ENCODE measurements around the gene TAF5. TPM values are rescaled to one million over a fixed set of nuclear protein-coding genes. Genes with fewer than 3 reads are reported as not detected.

TAF5 gene
- total and polyA plus RNA-seq, 2 donors (not counting 3 experiments of a cell fraction or from before 2014, with no cell fraction given) = 2.4 to 5.8 TPM

DNA sequence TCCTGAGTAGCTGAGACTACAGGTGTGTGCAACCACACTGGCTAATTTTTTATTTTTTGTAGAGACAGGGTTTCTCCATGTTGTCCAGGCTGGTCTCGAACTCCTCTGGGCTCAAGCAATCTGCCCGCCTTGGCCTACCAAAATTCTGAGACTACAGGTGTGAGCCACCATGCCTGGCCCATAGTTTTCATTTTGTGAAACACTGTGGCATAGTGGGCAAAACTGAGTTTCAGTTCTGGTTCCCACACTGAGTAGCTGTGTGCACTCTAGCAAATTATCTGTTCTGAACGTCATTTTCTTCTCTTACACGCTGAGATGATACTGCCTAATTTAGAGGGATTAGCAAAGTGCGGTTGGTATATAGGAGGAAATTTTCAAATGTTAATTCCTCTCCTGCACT lies 15.0 kb downstream of the TAF5 start:
- Histone ChIP-seq H3K9ac (replicated peaks; ENCODE audit: extremely low read depth, insufficient read depth, low read length) (no peak overlapping the region), H3K27ac (ENCODE audit: insufficient read depth, low read depth, low read length) (no peak overlapping the region), H3K27me3 (ENCODE audit: control insufficient read depth in 2 of 2, insufficient read depth in 2 of 2, low read length in 2 of 2) (no peaks in the 10 kb centered on the region), H3K9me1 (replicated peaks; ENCODE audit: control insufficient read depth, extremely low read depth, insufficient read depth, low read length) (no peaks in the 10 kb centered on the region), H2AFZ (ENCODE audit: low read depth, low read length) (no peak overlapping the region), H3K4me2 (ENCODE audit: insufficient read depth, low read length) (no peak overlapping the region), H3K79me2 (ENCODE audit: control insufficient read depth, insufficient read depth, low read length) (no peaks in the 10 kb centered on the region), H3K4me1 (ENCODE audit: control insufficient read depth, extremely low read depth, insufficient read depth, low read length) (no peaks in the 10 kb centered on the region), H3K36me3 (ENCODE audit: control insufficient read depth in 2 of 2, extremely low read depth in 1 of 2, insufficient read depth in 2 of 2, low read length in 2 of 2) (peaks cover 2% of the 10 kb centered on the region in 2 experiments), H3K4me3 (replicated peaks in 1 of 3; ENCODE audit: insufficient read depth in 1 of 3, low read depth in 1 of 3, low read length in 3 of 3) (no peak overlapping the region), H3K9me3 (replicated peaks; ENCODE audit: control insufficient read depth, insufficient read depth, low read length) (no peaks in the 10 kb centered on the region), H4K20me1 (replicated peaks; ENCODE audit: control insufficient read depth, extremely low read depth, insufficient read depth, low read length) (no peaks in the 10 kb centered on the region)
- no TSS peak for BruUV-seq (replicated peaks)
- dilution Hi-C loops (cut with MboI; ENCODE audit: extremely low pct_ligation_motif_present, low sequenced_read_pairs) = no loop called here
- FAIRE-seq = no peak
- intact Hi-C loops (cut with micrococcal nuclease) = no loop called here
- TF ChIP-seq FOS (IDR thresholded peaks at IDR 0.05; ENCODE audit: borderline replicate concordance, insufficient read depth, low read length) = no peak
- TF ChIP-seq POLR2A (IDR thresholded peaks at IDR 0.05; ENCODE audit: low read depth, low read length) = no peak
- TF ChIP-seq GATA2 (IDR thresholded peaks at IDR 0.05; ENCODE audit: insufficient read depth, insufficient read length, low read depth, low read length) = no peak
- TF ChIP-seq, protein P1, sequence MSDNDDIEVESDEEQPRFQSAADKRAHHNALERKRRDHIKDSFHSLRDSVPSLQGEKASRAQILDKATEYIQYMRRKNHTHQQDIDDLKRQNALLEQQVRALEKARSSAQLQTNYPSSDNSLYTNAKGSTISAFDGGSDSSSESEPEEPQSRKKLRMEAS (IDR thresholded peaks at IDR 0.05; ENCODE audit: insufficient read depth, insufficient read length) = no peak
- TF ChIP-seq POLR2AphosphoS5 (IDR thresholded peaks at IDR 0.05; ENCODE audit: insufficient read depth, low read depth, low read length) = no peak
- no peak for TF ChIP-seq EZH2 (IDR thresholded peaks at IDR 0.05; ENCODE audit: borderline replicate concordance, low read depth, low read length, severe bottlenecking)
- TF ChIP-seq JUN (IDR thresholded peaks at IDR 0.05; ENCODE audit: borderline replicate concordance, insufficient read depth, insufficient read length, low read depth) = no peak
- TF ChIP-seq, protein P2, sequence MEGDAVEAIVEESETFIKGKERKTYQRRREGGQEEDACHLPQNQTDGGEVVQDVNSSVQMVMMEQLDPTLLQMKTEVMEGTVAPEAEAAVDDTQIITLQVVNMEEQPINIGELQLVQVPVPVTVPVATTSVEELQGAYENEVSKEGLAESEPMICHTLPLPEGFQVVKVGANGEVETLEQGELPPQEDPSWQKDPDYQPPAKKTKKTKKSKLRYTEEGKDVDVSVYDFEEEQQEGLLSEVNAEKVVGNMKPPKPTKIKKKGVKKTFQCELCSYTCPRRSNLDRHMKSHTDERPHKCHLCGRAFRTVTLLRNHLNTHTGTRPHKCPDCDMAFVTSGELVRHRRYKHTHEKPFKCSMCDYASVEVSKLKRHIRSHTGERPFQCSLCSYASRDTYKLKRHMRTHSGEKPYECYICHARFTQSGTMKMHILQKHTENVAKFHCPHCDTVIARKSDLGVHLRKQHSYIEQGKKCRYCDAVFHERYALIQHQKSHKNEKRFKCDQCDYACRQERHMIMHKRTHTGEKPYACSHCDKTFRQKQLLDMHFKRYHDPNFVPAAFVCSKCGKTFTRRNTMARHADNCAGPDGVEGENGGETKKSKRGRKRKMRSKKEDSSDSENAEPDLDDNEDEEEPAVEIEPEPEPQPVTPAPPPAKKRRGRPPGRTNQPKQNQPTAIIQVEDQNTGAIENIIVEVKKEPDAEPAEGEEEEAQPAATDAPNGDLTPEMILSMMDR (IDR thresholded peaks at IDR 0.05; ENCODE audit: extremely low read depth in 1 of 2, insufficient read depth in 1 of 2, low read depth in 1 of 2, low read length in 2 of 2) = no peak
- no peak for TF ChIP-seq MYC (IDR thresholded peaks at IDR 0.05; ENCODE audit: low read depth, low read length)
- ChIA-PET CTCF (interaction anchor here (0.6 kb wide), 1 partner anchor 12 kb away, joined by 4 read pairs; no protein-coding TSS in a partner anchor), POLR2A (no interaction called here)
- DNase-seq (ENCODE audit: low read depth, low spot score) = no peak
